ENCODE measurements around the gene GON4L. TPM values are rescaled to one million over a fixed set of nuclear protein-coding genes. Genes with fewer than 3 reads are reported as not detected.

GON4L gene
- total and polyA plus RNA-seq, 2 of the 4 experiments (the other 2 are of a cell fraction) = 21.2 to 30.3 TPM

DNA sequence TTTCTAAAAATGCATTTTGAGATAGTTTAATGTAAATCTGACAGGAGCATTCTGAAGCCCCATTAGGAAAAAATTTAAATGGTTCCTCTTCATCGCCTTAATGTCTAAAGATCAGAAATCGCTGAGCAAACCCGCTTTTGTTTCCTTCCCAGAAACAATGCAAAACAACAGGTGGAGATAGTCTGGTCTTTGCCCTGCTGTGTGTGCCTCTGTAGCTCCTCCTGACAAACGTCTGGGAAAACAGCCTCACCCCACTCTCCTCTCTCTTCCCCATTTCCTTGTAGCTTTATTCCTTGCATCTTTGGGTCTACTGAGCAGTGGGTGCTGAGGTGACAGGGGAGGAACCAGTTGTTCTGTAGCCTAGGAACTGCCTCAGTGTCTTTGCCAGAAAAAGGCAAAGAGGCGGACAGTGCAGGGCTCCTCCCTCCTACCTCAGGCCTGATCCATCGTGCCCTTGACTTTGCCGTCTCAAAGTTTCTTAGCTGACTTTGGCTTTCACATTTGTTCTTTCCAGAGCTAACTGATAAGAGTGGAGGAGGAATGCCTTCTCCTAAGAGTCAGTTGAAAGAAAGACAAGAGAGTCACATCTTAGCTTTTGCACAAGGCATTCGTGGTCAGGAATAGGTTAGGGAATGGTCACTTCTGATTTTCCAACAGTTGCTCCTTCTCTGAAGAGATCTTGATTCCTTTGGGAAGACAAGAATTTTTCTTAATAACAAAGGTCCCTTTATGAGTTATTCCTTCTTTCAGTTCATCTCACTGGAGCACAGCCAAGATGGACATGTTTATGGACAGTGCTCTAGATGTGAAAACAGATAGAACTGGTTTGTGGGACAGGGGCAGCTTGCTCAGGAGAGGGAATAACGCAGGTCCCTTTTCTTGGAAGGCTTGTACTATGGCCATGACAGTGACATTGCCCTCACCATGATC, 27.3 kb upstream of the GON4L start:
- ATAC-seq (ENCODE audit: low read depth) = peak; percentile 48
- no TSS peak for BruUV-seq (replicated peaks)
- dilution Hi-C loops (cut with HindIII; ENCODE audit: low sequenced_read_pairs, unreplicated experiment) = no loop called here
- TF ChIP-seq NFE2L2 (IDR thresholded peaks at IDR 0.05; ENCODE audit: low read depth, low read length) (no peak), CHD1 (IDR thresholded peaks at IDR 0.05; ENCODE audit: low read depth, low read length) (no peak), MAZ (IDR thresholded peaks at IDR 0.05; ENCODE audit: borderline replicate concordance, low read depth, low read length) (no peak), RFX5 (IDR thresholded peaks at IDR 0.05; ENCODE audit: low read depth, low read length) (no peak), BHLHE40 (IDR thresholded peaks at IDR 0.05; ENCODE audit: low read depth, low read length) (no peak), RAD21 (IDR thresholded peaks at IDR 0.05; ENCODE audit: low read length) (no peak), MAFK (IDR thresholded peaks at IDR 0.05; ENCODE audit: low read depth, low read length) (no peak), CEBPB (IDR thresholded peaks at IDR 0.05; ENCODE audit: low read depth, low read length) (no peak), RCOR1 (IDR thresholded peaks at IDR 0.05; ENCODE audit: insufficient replicate concordance, low read length) (no peak), SMC3 (IDR thresholded peaks at IDR 0.05; ENCODE audit: low read depth, low read length) (no peak)
- TF ChIP-seq, protein P1, sequence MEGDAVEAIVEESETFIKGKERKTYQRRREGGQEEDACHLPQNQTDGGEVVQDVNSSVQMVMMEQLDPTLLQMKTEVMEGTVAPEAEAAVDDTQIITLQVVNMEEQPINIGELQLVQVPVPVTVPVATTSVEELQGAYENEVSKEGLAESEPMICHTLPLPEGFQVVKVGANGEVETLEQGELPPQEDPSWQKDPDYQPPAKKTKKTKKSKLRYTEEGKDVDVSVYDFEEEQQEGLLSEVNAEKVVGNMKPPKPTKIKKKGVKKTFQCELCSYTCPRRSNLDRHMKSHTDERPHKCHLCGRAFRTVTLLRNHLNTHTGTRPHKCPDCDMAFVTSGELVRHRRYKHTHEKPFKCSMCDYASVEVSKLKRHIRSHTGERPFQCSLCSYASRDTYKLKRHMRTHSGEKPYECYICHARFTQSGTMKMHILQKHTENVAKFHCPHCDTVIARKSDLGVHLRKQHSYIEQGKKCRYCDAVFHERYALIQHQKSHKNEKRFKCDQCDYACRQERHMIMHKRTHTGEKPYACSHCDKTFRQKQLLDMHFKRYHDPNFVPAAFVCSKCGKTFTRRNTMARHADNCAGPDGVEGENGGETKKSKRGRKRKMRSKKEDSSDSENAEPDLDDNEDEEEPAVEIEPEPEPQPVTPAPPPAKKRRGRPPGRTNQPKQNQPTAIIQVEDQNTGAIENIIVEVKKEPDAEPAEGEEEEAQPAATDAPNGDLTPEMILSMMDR (conservative IDR thresholded peaks at IDR 0.05; ENCODE audit: low read depth, low read length) = no peak
- TF ChIP-seq, protein P2, sequence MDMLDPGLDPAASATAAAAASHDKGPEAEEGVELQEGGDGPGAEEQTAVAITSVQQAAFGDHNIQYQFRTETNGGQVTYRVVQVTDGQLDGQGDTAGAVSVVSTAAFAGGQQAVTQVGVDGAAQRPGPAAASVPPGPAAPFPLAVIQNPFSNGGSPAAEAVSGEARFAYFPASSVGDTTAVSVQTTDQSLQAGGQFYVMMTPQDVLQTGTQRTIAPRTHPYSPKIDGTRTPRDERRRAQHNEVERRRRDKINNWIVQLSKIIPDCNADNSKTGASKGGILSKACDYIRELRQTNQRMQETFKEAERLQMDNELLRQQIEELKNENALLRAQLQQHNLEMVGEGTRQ (IDR thresholded peaks at IDR 0.05; ENCODE audit: low read depth, low read length) = no peak
- TF ChIP-seq, protein P3, sequence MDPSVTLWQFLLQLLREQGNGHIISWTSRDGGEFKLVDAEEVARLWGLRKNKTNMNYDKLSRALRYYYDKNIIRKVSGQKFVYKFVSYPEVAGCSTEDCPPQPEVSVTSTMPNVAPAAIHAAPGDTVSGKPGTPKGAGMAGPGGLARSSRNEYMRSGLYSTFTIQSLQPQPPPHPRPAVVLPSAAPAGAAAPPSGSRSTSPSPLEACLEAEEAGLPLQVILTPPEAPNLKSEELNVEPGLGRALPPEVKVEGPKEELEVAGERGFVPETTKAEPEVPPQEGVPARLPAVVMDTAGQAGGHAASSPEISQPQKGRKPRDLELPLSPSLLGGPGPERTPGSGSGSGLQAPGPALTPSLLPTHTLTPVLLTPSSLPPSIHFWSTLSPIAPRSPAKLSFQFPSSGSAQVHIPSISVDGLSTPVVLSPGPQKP (IDR thresholded peaks at IDR 0.05; ENCODE audit: borderline replicate concordance, low read depth, low read length) = no peak

More for the DNA sequence above, 27.3 kb upstream of the GON4L start:
- ChIA-PET POLR2A (ENCODE audit: unreplicated experiment) (no interaction called here), CTCF (interaction anchor here (1.6 to 2.0 kb wide), 2 partner anchors 9 to 19 kb away, joined by 3 to 4 read pairs; no protein-coding TSS in a partner anchor)
- Histone ChIP-seq H2AFZ (replicated peaks; ENCODE audit: low read length, poor library complexity) (no peak overlapping the region), H4K8ac (ENCODE audit: low read depth in 2 of 2, low read length in 2 of 2) (0 out of 4 replicates have a peak overlapping the region, but pooled peaks of 1 of the 2 experiments have one; percentile 3), H3K36me3 (ENCODE audit: control insufficient read depth, insufficient read depth, low read length) (peaks cover 10% of the 10 kb centered on the region), H2BK15ac (ENCODE audit: low read depth, low read length) (no peak overlapping the region), H2AK9ac (replicated peaks; ENCODE audit: low read depth, low read length, poor library complexity) (no peak overlapping the region), H4K91ac (ENCODE audit: insufficient read depth, low read depth, low read length) (no peak overlapping the region), H3K27me3 (ENCODE audit: control insufficient read depth, insufficient read depth, low read length) (no peaks in the 10 kb centered on the region), H3K9me3 (ENCODE audit: control insufficient read depth, insufficient read depth, low read length) (no peaks in the 10 kb centered on the region), H3K79me1 (ENCODE audit: low read depth in 1 of 2, low read length in 2 of 2) (peaks cover 0 to 2% of the 10 kb centered on the region in 2 experiments; a peak in 2 of 4 replicates), H4K5ac (ENCODE audit: low read depth, low read length) (no peak overlapping the region), H2BK20ac (ENCODE audit: low read depth, low read length) (no peak overlapping the region), H3K9ac (ENCODE audit: low read depth, low read length) (no peak overlapping the region), H3K4ac (ENCODE audit: low read depth, low read length) (0 out of 2 replicates have a peak overlapping the region, but pooled peaks have one; percentile 14), H3K18ac (ENCODE audit: low read depth, low read length) (peak overlapping the region; percentile 43; the same call in 1 of the 2 replicates), H3K4me3 (ENCODE audit: insufficient read depth, low read depth, low read length) (no peak overlapping the region), H2AK5ac (ENCODE audit: low read depth, low read length) (no peak overlapping the region), H3K56ac (ENCODE audit: extremely low read depth, insufficient read depth, low read length) (no peak overlapping the region), H3K4me1 (ENCODE audit: control insufficient read depth, insufficient read depth, low read length) (peaks cover 13% of the 10 kb centered on the region), H4K20me1 (ENCODE audit: insufficient read depth, low read length) (no peaks in the 10 kb centered on the region), H3K23ac (ENCODE audit: low read depth, low read length) (no peak overlapping the region), H2BK5ac (ENCODE audit: low read depth, low read length, poor library complexity, severe bottlenecking) (peak overlapping the region; percentile 25), H3K9me1 (ENCODE audit: insufficient read depth, low read length) (no peaks in the 10 kb centered on the region), H3K4me2 (ENCODE audit: low read depth, low read length) (peak overlapping the region; percentile 17; the same call in 1 of the 2 replicates), H3K27ac (ENCODE audit: insufficient read depth, low read length) (peak overlapping the region; percentile 31; the same call in 1 of the 2 replicates), H3K14ac (replicated peaks; ENCODE audit: low read depth, low read length) (0 out of 2 replicates have a peak overlapping the region, but pooled peaks have one; percentile 35), H2BK120ac (ENCODE audit: low read depth, low read length) (no peak overlapping the region)
- peak; percentile 42 for DNase-seq
- WGBS, 2 experiments (ENCODE audit: extremely low coverage in 2 of 2, insufficient read length in 1 of 2) = no CpG with 5 or more reads among the region's 9 CpGs
- intact Hi-C loops (cut with micrococcal nuclease) (no loop called here), in situ Hi-C loops (cut with MboI; ENCODE audit: low sequenced_read_pairs) (no loop called here)

Data from IMR-90 (cell line).